ENCODE results near the gene FAM156B. TPM values are rescaled to one million over a fixed set of nuclear protein-coding genes. Genes with fewer than 3 reads are reported as not detected.
"Not testable (repeated sequence)": the region's sequence is repeated elsewhere in the genome, so short reads cannot be mapped to it uniquely, and the experiment has no call there.

The FAM156B gene, protein sequence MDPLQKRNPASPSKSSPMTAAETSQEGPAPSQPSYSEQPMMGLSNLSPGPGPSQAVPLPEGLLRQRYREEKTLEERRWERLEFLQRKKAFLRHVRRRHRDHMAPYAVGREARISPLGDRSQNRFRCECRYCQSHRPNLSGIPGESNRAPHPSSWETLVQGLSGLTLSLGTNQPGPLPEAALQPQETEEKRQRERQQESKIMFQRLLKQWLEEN
- total RNA-seq (2014; rRNA removed; shearing (Covaris generic)) = 26.6 and 28.0 TPM in 2 replicates

DNA sequence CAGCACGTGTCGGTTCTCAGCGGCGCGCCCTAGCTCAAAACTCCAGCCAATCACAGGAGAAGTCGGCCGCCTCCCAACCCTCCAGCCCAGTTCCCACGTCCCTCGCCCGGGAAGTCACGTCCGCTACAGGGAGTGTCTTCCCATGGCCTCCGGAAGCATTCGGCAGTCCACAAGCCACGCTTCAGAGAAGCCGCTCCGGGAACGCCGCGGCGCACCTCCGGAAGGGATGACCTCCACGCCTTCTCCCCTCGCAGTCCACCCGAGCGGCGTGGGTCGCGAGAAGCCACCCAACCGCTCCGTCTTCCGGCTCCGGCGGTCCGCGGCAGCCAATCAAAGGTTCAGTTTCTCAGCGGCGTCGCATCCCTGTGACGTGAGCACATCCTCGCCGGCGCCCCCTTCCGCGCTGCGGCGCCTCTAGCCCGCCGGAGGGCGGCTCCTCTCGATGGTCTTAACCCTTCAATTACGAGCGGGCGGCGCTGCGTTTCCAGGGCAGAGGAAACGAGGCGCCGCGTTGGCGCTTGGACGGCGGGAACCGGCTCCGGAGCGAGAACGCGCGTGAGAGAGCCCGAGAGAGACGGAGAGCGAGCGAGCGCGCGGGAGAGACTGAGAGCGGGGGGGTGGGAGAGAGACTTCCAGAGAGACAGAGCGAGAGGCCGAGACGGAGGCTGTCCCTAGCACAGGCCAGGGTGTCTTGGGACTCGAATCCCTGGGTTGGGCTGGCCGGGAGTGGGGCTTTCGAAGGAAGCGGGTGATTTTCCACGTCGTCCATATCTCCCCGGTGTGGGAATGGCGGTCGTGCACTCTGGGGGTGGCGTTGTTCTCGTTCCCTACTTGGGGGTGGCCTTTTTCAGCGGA is at the start of gene FAM156B:
FAM156B (plus strand) TSS at position 476 of the 855 bp plus-strand sequence. CDS start 9,896 bp downstream, outside the sequence.
- not testable (repeated sequence) for DNase-seq (ENCODE audit: low read depth)

DNA sequence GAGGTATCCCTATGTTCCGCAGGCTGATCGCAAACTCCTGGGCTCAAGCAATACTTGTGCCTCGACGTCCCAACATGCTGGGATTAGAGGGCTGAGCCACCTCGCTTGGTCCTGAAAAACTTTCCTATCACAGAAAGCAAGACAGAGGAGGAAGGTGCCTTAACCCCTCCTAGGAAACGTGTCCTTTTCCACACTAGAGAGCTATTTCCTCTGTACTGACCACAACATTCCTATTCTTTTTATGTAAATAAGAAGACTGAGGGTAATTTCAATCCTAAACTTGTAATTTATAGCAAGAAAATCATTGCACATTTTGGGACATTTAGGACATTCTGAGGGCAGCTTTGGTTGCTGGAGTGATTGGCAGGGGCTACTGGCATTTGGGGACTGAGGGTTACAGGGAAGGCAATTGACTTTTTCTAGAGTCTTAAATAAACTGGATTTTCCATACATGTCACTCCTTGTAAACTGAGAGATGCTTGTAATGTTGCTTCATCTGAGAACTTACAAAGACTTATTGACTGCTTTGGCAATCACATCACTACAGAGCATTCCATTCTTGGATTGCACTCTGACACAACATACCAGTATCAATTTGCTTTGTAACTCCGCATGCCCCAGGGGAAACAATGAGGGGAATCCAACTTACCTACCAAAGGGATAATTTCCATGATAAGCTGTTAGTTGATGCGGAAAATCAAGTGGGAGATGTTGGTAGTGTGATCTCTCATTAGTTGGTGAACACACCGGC is 44.8 kb upstream of the FAM156B start:
- peak; percentile 59 for DNase-seq (ENCODE audit: low read depth)

DNA sequence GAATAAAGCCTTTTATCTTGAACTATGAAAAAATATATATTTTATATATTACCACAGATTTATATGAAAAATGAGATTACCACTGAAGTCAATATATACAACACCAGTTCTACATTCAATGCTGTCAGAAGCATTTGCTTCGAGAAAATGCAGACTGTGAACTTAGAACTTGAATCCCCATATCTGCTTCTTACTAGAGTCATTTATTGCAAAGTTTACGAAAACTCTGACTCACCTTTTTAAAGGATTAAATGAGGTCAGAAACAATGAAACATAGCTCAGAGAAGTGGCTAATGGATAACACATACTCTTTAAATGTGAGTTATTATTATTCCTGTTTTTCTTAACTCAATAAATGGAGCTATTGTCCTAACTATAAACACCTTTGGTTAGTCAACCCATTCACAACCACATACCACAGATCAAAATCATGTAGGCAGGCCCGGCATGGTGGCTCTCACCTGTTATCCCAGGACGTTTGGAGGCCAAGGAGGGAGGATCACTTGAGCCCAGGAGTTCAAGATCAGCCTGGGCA is 40.1 kb upstream of the FAM156B start:
- not testable (repeated sequence) for DNase-seq (ENCODE audit: low read depth)

DNA sequence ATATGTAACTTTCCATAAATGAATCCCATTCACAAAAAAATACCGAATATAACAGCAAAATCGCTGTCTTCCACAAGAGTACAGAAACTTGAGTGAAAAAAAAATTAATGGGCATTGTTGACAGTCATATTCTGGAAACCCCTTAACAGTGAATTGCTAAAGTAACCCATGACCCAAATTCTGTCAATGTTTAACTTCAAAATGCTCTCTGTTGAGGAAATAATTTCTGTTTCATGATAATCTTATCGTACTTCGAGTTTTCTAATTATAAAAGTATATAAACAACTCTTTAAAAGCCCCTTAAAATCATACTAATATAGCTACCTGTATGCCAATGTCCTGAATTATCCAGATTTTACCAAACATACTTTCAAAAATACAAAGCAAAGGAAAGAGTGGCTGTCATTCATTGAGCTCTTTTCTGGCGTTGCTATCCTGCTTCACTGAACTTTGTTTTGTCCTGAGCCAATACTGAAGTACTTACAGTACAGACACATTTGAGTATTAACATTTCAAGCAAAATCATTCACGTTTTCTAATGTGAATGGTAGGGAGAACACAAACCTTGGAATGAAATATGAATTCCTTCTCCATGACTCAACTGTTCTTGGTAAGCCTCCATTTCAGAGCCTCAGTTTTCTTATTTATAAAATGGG is 31.7 kb upstream of the FAM156B start:
- no peak for DNase-seq (ENCODE audit: low read depth)

DNA sequence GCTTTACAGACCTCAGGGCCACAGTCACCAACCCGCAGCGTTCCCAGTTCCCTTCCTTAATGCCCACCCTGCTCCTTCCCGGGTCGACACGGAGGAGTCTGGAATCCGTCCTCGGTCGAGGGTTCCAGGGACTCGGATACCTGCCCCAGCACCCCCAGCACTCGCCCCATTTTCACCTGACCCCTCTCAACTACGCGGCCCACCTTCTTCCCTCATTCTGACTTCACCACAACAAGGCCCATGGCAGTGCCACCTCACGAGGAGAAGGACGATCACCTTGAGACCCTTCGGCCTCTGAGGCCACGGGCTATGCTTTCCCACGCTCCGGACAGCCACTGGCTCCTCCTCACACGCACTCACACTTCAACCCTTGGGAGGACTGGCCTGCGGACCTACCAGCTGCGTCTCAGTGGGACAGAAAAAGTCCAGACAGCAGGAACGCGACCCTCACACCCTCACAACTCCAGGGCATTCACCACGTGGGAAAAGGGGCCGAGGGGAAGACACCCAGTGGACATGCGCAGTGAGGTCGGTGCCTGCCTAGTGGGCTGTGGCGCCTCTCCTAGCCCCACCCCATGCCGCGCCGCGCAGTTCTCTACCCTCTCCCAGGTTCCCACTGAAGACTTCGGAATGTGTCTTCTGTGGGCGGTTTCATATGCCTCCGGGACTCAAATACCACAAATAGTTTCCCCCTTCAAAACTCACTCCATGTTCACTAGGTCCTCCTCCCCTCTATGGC is 29.4 kb upstream of the FAM156B start, which contains the start of gene XAGE3:
XAGE3 (minus strand) TSS at position 474 of the 739 bp plus-strand sequence. CDS start 950 bp downstream, outside the sequence.
- no peak for DNase-seq (ENCODE audit: low read depth)

DNA sequence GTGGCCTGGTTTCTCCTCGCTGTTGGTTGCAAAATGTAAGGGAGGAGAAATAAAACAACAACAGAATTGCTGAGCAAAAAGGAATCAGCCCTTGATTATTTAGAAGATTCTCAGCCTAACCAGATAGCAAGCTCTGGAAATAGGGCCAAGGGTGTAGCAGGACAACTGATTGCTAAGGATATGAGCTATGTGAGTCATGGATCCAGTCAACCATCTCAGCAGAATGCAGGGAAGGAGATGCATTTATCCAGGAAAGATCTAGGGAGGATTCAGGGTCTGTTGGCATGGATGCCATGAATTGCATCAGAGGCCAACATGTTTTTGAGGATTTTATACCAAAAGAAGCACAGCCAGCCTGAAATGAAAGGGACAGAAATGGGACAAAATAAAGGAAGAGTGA is 27.1 kb upstream of the FAM156B start:
- DNase-seq (ENCODE audit: low read depth) = peak; percentile 4

DNA sequence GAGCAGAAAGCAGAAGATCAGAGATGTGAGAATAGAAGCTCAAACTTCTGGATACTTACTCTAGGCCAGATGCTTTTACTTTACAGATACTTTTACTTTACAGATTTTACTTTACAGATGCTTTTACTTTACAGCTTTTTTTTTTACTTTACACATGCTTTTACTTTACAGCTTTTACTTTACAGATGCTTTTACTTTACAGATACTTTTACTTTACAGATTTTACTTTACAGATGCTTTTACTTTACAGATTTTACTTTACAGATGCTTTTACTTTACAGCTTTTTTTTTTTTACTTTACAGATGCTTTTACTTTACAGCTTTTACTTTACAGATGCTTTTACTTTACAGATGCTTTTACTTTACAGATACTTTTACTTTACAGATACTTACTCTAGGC is 23.3 kb upstream of the FAM156B start:
- DNase-seq (ENCODE audit: low read depth) = not testable (repeated sequence)

DNA sequence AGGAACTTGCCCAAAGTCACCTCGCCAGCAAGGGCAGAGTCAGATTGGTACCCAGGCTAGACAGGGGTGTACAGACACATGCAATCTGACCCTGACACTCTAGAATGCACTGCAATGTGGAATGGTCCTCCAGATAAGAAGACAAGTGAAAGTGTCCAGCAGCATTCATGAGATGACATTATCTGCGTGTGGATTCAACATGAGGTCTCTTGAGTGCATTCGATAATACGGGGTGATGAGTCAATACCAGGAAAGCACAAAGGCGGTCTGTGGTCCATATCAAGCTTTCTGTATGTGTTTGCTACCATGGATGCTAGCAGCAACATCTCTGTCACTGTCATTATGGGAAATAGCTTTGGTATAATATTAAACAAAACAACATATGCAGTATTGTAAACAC is 22.5 kb upstream of the FAM156B start:
- no peak for DNase-seq (ENCODE audit: low read depth)

DNA sequence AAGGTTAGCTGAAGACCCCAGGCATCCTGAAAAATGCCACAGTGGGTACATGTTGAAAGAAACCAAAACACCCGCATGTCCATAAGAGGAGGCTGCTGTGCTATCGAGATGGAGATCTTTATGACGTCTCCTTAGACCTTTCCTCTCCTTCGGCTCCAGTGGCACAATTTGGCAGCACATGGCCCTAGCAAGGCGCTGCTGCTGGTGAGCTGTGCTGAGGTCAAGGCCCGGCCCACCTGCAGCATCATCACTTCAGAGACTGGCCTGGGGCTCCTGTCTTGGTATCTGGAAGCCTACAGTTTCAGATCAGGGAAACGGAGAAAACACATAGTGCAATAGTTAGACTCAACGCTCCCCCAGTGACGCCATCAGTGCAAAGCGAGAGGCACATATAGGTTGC is 21.7 kb upstream of the FAM156B start:
- DNase-seq (ENCODE audit: low read depth) = not testable (repeated sequence)

DNA sequence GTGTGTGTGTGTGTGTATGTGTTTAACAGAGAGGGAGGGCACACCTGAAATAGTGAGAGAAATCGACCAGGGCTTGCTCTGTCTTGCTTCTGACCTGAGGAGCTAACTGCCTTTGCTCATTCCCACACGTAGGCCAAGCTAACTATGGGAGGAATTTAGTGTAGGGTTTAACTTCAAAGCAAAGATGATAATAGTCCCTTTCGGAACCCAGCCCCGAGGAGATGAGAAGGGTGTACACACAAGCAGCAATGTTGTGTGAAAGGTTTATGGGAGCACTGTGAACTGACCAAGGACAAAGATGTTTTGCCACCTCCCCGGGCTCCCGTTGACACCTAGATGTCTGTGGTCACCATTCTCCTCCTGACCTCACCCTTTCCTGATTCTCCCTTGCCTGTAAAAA is 20.7 kb upstream of the FAM156B start:
- DNase-seq (ENCODE audit: low read depth) = not testable (repeated sequence)

DNA sequence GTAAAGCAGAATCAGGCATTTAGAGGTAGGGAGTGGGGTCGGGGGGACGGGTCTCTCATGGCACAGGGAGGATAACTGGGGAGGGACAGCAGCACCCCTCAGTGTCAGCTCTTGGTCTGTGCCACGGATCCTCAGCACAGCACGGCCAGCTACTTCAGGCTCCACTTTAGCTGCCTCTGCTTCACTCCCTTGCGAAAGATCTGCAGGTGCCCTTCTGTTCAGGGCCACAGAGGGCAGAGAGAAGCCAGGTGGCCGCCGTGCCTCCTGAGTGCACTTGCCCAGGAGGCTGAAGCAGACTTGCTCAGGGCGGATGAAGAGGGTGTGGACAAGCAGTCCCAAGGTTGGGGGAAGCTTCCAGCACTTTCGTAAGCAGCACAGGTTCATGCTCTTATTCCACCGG is 9.7 kb upstream of the FAM156B start:
- DNase-seq (ENCODE audit: low read depth) = not testable (repeated sequence)

DNA sequence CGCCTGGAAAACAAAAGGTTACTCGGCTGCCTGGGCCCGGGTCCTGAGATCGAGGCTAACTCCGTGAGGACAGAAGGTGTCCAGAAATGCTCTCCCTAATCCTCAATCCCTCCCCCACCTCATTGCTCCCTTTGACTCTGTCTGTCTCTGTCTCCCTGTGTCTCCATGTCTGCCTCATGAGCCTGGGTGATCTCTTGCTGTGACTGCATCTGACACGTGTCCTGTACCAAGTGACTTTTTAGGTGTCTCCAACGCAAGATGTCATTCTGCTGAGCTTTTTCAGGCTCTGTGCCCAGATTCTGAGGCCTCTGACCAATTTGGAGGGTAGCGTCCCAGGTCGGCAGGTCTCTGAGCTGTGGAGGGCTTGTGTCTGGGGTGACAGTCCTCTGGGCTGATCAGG is 9.0 kb upstream of the FAM156B start:
- not testable (repeated sequence) for DNase-seq (ENCODE audit: low read depth)

DNA sequence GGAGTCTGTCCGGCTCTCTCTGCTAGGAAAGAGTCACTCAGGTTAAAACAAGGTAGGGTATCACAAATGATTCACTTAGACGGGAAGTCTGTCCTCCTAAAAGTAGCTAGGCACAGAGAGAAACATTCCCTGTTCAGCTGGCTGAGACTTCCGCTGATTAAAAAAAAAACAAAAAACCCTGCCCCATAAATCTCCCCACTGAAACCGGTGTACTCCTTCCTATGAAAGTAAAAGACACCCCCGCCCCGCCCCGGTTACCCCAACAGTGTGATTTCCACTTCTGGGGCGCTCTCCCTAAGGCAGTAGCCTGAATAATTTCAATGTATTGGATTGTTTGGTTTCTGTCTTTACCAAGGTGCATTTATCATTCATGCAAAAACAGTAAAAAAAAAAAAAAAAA is 692 bp upstream of the FAM156B start:
- not testable (repeated sequence) for DNase-seq (ENCODE audit: low read depth)

DNA sequence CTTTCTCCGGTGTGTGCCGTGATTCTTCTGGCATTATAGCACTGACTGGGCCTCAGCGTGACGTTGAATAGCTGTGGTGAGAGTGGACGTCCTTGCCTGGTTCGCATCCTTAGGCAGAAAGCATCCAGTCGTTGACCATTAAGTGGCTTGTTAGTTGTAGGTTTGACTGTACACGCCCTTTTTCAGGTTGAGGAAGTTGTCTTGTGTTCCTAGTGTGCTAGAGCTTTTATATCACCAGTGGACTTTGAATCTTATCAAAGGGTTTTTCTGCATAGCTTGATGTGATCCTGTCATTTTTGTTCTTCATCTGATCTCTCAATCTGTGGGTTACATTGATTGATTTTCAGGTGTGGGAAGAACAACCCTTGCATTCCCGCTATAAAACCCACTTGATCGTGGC is 8.4 kb downstream of the FAM156B start:
- not testable (repeated sequence) for DNase-seq (ENCODE audit: low read depth)

DNA sequence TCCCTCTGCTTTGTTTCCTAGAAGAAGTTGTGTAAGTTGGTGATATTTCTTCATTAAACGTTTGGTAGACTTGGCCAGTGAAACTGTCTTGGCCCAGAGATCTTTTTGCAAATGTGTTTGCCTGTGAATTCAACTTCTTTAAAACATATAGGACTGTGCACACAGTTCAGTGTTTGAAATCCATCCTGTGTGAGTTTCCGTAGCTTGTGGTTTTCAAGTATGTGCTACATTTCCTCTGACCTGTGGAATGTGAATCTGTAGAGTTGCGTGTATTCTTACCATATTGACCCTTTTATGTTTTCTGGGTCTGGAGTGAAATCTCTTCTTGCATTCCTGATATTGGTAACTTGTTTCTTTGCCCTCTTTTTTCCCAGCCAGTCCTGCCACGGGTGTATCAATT is 8.9 kb downstream of the FAM156B start:
- DNase-seq (ENCODE audit: low read depth) = not testable (repeated sequence)

DNA sequence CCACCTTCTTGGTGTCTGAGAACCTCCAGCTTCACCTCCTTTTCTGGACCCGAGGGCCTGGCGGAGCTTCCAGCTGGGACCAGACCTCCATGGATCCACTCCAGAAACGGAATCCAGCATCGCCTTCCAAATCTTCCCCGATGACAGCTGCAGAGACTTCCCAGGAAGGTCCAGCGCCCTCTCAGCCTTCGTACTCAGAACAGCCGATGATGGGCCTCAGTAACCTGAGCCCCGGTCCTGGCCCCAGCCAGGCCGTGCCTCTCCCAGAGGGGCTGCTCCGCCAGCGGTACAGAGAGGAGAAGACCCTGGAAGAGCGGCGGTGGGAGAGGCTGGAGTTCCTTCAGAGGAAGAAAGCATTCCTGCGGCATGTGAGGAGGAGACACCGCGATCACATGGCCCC is 10.0 kb downstream of the FAM156B start:
- not testable (repeated sequence) for DNase-seq (ENCODE audit: low read depth)

DNA sequence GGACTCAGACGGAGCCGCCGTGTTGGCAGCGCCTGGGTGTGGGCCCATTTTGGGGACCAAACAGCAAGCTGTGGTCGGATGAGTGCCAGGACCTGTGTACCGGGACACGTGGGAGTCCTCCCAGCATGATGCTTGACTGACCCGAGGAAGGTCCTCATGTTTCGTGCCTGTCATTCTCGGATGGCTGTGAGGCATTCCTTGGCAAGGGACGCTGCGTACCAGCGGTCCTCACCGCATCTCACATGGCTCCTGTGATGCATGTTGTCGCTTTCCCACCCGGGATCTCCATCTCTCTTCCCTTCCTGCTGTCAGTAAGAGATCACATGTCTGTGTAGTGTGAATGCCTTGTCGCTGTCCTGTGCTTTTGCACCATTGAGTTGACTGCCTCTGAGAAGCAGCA is 10.8 kb downstream of the FAM156B start:
- not testable (repeated sequence) for DNase-seq (ENCODE audit: low read depth)

DNA sequence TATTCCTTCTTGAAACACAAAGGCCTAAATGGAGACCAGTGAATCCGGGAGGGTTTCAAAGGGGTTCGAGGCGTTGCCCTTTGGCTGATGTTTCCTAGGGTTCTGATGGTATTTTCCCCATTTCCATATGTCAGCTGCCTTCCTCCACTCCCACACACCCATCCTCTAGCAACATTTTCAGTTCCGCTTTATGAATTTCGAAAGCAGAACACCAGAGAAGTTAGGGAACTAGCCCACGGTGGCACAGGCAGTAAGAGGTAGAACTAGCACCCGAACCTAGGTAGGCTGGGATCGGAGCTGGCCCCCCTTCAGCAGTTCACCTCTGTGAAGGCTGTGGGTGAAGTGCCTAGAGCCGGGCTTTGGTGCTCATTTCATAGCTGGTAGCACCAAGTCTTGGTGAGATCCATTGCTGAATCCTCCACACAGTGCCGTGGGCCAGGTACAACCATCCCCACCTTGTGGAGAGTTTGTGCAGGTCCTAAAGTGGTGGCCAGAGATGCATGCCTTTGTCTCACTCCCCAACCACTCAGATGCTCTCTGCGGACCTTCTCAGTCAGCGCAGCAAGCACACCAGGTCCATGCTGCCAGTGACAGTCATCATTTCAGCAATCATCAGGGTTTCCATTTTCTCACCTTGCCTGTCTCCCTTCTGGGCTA is 12.3 kb downstream of the FAM156B start:
- not testable (repeated sequence) for DNase-seq (ENCODE audit: low read depth)

DNA sequence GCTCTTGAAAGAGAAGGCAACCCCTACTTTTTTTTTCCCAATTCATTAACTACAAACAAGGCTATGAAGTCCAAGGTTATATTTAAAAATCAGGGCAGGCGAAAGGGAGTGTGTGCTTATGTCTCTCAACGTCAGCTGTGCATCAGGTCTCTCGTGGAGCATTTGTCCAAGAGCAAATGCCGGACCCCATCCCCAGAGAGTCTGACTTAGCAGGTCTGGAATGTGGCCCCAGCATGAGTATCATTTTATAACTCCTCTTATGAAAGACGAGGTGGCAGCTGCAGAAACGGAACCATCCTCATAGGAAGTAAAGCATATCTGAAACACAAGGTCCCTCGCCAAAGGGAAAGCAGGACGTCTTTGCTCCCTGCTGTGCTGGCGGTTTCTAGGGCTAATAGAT is 16.6 kb downstream of the FAM156B start:
- DNase-seq (ENCODE audit: low read depth) = not testable (repeated sequence)

DNA sequence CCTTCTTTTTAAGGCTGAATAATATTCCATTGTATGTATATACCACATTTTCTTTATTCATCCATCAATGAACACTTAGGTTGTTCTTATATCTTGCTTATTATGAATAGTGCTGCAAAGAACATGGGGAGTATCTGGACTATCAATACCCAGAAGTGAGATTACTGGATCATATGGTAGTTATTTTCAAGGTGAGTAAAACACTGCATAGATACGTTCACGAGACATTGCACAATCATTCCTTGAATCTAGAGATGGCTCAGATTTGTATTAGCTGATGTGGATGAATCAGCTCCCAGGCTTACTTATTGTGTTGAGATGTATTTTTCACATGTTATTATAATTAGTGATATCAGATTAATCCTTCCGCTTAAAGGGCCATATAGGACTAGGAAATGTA is 17.6 kb downstream of the FAM156B start:
- DNase-seq (ENCODE audit: low read depth) = not testable (repeated sequence)
